CD4-positive, alpha-beta T cell treated with Interleukin-1 beta for 1 hour (primary cell): ENCODE results near the gene PCSK2.
"Not testable (repeated sequence)": the region's sequence is repeated elsewhere in the genome, so short reads cannot be mapped to it uniquely, and the experiment has no call there.

Experiments used
- DNase-seq, 2 donors: peaks; one replicate each; pipeline ENCODE4 v3.0.0-alpha.2; 2020 to 2022

The PCSK2 gene

GRCh38 chr20:17226410-17227218, at the start of gene PCSK2:
PCSK2 (plus strand) TSS chr20:17227040; CDS start chr20:17227306, 266 bp downstream.
- DNase-seq = no peak

GRCh38 chr20:17177341-17177740, 49.5 kb upstream of the PCSK2 start:
- DNase-seq = no peak

GRCh38 chr20:17179840-17180239, 47.0 kb upstream of the PCSK2 start:
- no peak for DNase-seq

- DNase-seq = no peak
These were observed 36.7 kb upstream of the PCSK2 start for GRCh38 chr20:17189976-17190695.

GRCh38 chr20:17197041-17197440, 29.8 kb upstream of the PCSK2 start:
- no peak for DNase-seq

- DNase-seq = no peak
These were observed 24.8 kb upstream of the PCSK2 start for GRCh38 chr20:17202030-17202429.

- no peak for DNase-seq
These were observed 24.2 kb upstream of the PCSK2 start for GRCh38 chr20:17202673-17203072.

GRCh38 chr20:17205084-17205813, 21.6 kb upstream of the PCSK2 start:
- no peak for DNase-seq

- DNase-seq = no peak
These were observed 16.5 kb upstream of the PCSK2 start for GRCh38 chr20:17210387-17210786.

- DNase-seq = no peak
These were observed 15.9 kb upstream of the PCSK2 start for GRCh38 chr20:17210983-17211382.

GRCh38 chr20:17215167-17215566, 11.7 kb upstream of the PCSK2 start:
- no peak for DNase-seq

GRCh38 chr20:17219856-17220255, 7.0 kb upstream of the PCSK2 start:
- DNase-seq = not testable (repeated sequence)

- DNase-seq = no peak
These were observed 3.3 kb upstream of the PCSK2 start for GRCh38 chr20:17223553-17223952.

GRCh38 chr20:17225851-17226409, 910 bp upstream of the PCSK2 start:
- no peak for DNase-seq

- DNase-seq = no peak
These were observed 357 bp downstream of the PCSK2 start for GRCh38 chr20:17227219-17227575.

- DNase-seq = no peak
These were observed 1.1 kb downstream of the PCSK2 start for GRCh38 chr20:17227669-17228623.

- DNase-seq = no peak
These were observed 1.8 kb downstream of the PCSK2 start for GRCh38 chr20:17228624-17229061.

- DNase-seq = no peak
These were observed 2.4 kb downstream of the PCSK2 start for GRCh38 chr20:17229256-17229655.

- no peak for DNase-seq
These were observed 6.8 kb downstream of the PCSK2 start for GRCh38 chr20:17233626-17234025.

- DNase-seq = no peak
These were observed 9.9 kb downstream of the PCSK2 start for GRCh38 chr20:17236766-17237165.

GRCh38 chr20:17248224-17248623, 21.4 kb downstream of the PCSK2 start:
- DNase-seq = no peak

- DNase-seq = no peak
These were observed 35.9 kb downstream of the PCSK2 start for GRCh38 chr20:17262786-17263185.
